ENCODE measurements around the gene COG3. TPM values are rescaled to one million over a fixed set of nuclear protein-coding genes. Genes with fewer than 3 reads are reported as not detected.

The COG3 gene
- total and polyA plus RNA-seq, 2 of the 13 experiments (the other 11 are each of a cell fraction or from before 2014, with no cell fraction given), result 37.8 to 47.5 TPM

DNA sequence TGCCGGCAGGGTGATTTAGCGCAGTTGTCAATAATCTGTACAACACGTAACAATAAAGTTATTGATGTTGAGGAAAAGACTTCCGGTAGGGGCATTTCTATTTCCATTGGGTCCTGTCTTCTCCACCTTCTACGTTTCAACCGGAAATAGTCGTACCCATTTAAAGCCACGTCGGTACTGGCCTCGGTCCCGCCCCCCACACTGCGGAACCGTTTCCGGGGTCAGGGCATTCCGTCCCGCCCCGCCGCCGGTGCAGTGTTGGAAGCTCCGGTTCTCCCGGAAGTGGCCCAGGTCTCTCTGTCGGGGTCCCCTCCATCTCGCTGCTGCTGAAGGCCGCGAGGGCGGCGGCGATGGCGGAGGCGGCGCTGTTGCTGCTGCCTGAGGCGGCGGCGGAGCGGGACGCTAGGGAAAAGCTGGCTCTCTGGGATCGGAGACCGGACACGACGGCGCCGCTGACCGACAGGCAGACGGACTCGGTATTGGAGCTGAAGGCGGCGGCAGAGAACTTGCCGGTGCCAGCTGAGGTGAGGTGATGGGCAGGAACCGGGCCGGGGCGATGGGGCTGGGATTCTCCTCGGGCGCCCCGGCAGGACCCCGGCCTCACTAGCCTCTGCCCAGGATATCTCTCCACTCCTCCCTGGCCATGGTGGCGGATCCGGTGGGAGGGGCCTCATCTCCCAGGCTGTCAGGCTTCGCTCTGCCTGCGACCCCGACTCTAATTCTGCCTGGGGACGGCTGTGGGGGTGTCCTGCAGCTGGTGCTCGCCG, at the start of gene COG3 (continued):
- TF ChIP-seq, protein P1, sequence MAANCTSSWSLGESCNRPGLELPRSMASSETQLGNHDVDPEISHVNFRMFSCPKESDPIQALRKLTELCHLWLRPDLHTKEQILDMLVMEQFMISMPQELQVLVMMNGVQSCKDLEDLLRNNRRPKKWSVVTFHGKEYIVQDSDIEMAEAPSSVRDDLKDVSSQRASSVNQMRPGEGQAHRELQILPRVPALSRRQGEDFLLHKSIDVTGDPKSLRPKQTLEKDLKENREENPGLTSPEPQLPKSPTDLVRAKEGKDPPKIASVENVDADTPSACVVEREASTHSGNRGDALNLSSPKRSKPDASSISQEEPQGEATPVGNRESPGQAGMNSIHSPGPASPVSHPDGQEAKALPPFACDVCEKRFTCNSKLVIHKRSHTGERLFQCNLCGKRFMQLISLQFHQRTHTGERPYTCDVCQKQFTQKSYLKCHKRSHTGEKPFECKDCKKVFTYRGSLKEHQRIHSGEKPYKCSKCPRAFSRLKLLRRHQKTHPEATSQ (CRISPR knock-in tag; IDR thresholded peaks at IDR 0.05; ENCODE audit: borderline replicate concordance), result 0 out of 2 replicates have a peak, but pooled peaks have one; percentile 73
- TF ChIP-seq ZNF501 (CRISPR knock-in tag; IDR thresholded peaks at IDR 0.05) (peak; percentile 88), SOX13 (IDR thresholded peaks at IDR 0.05) (no peak; the same call in 1 of the 2 replicates), SOX13 (CRISPR knock-in tag; conservative IDR thresholded peaks at IDR 0.05 in 1 of 2, IDR thresholded peaks at IDR 0.05 in 1 of 2) (peak in 1 of 2 experiments; percentile 3; a peak in 1 of 4 replicates), ZBTB7B (CRISPR knock-in tag; IDR thresholded peaks at IDR 0.05) (0 out of 2 replicates have a peak, but pooled peaks have one; percentile 4), ZNF558 (CRISPR knock-in tag; IDR thresholded peaks at IDR 0.05; ENCODE audit: borderline replicate concordance) (peak; percentile 49; the same call in 1 of the 2 replicates), FOSL2 (CRISPR knock-in tag; IDR thresholded peaks at IDR 0.05) (peak; percentile 38), NAIF1 (CRISPR knock-in tag; IDR thresholded peaks at IDR 0.05; ENCODE audit: borderline replicate concordance) (no peak), RFX5 (IDR thresholded peaks at IDR 0.05; ENCODE audit: low read depth, low read length) (no peak), THAP11 (CRISPR knock-in tag; IDR thresholded peaks at IDR 0.05) (peak; percentile 94), ZNF382 (CRISPR knock-in tag; IDR thresholded peaks at IDR 0.05; ENCODE audit: borderline replicate concordance) (no peak), SAP130 (CRISPR knock-in tag; IDR thresholded peaks at IDR 0.05; ENCODE audit: low read depth) (peak; percentile 83), ZNF251 (CRISPR knock-in tag; IDR thresholded peaks at IDR 0.05) (no peak)
- TF ChIP-seq, protein P2, sequence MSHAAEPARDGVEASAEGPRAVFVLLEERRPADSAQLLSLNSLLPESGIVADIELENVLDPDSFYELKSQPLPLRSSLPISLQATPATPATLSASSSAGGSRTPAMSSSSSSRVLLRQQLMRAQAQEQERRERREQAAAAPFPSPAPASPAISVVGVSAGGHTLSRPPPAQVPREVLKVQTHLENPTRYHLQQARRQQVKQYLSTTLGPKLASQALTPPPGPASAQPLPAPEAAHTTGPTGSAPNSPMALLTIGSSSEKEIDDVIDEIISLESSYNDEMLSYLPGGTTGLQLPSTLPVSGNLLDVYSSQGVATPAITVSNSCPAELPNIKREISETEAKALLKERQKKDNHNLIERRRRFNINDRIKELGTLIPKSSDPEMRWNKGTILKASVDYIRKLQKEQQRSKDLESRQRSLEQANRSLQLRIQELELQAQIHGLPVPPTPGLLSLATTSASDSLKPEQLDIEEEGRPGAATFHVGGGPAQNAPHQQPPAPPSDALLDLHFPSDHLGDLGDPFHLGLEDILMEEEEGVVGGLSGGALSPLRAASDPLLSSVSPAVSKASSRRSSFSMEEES (CRISPR knock-in tag; IDR thresholded peaks at IDR 0.05), result no peak
- TF ChIP-seq, protein P3, sequence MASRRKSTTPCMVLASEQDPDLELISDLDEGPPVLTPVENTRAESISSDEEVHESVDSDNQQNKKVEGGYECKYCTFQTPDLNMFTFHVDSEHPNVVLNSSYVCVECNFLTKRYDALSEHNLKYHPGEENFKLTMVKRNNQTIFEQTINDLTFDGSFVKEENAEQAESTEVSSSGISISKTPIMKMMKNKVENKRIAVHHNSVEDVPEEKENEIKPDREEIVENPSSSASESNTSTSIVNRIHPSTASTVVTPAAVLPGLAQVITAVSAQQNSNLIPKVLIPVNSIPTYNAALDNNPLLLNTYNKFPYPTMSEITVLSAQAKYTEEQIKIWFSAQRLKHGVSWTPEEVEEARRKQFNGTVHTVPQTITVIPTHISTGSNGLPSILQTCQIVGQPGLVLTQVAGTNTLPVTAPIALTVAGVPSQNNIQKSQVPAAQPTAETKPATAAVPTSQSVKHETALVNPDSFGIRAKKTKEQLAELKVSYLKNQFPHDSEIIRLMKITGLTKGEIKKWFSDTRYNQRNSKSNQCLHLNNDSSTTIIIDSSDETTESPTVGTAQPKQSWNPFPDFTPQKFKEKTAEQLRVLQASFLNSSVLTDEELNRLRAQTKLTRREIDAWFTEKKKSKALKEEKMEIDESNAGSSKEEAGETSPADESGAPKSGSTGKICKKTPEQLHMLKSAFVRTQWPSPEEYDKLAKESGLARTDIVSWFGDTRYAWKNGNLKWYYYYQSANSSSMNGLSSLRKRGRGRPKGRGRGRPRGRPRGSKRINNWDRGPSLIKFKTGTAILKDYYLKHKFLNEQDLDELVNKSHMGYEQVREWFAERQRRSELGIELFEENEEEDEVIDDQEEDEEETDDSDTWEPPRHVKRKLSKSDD (CRISPR knock-in tag; IDR thresholded peaks at IDR 0.05; ENCODE audit: low read depth), result no peak; the same call in 1 of the 2 replicates
- TF ChIP-seq, protein P4, sequence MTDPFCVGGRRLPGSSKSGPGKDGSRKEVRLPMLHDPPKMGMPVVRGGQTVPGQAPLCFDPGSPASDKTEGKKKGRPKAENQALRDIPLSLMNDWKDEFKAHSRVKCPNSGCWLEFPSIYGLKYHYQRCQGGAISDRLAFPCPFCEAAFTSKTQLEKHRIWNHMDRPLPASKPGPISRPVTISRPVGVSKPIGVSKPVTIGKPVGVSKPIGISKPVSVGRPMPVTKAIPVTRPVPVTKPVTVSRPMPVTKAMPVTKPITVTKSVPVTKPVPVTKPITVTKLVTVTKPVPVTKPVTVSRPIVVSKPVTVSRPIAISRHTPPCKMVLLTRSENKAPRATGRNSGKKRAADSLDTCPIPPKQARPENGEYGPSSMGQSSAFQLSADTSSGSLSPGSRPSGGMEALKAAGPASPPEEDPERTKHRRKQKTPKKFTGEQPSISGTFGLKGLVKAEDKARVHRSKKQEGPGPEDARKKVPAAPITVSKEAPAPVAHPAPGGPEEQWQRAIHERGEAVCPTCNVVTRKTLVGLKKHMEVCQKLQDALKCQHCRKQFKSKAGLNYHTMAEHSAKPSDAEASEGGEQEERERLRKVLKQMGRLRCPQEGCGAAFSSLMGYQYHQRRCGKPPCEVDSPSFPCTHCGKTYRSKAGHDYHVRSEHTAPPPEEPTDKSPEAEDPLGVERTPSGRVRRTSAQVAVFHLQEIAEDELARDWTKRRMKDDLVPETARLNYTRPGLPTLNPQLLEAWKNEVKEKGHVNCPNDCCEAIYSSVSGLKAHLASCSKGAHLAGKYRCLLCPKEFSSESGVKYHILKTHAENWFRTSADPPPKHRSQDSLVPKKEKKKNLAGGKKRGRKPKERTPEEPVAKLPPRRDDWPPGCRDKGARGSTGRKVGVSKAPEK (CRISPR knock-in tag; IDR thresholded peaks at IDR 0.05; ENCODE audit: borderline replicate concordance), result no peak
- TF ChIP-seq, protein P5, sequence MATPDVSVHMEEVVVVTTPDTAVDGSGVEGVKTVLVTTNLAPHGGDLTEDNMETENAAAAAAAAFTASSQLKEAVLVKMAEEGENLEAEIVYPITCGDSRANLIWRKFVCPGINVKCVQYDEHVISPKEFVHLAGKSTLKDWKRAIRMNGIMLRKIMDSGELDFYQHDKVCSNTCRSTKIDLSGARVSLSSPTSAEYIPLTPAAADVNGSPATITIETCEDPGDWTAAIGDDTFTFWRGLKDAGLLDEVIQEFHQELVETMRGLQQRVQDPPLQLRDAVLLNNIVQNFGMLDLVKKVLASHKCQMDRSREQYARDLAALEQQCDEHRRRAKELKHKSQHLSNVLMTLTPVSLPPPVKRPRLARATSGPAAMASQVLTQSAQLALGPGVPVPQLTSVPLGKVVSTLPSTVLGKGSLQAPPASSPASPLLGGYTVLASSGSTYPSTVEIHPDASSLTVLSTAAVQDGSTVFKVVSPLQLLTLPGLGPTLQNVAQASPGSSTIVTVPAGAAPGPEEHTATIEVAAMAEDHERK (CRISPR knock-in tag; IDR thresholded peaks at IDR 0.05; ENCODE audit: low read depth), result peak; percentile 40; the same call in 1 of the 2 replicates
